Endothelial cell (in vitro differentiated cells): ENCODE measurements around the gene SHQ1. TPM values are rescaled to one million over a fixed set of nuclear protein-coding genes. Genes with fewer than 3 reads are reported as not detected.
"Not testable (repeated sequence)": the region's sequence is repeated elsewhere in the genome, so short reads cannot be mapped to it uniquely, and the experiment has no call there.

Experiments used
- DNase-seq: peaks from one replicate; pipeline ENCODE4 v3.0.0; 2021; ENCODE audit warnings: low spot score
- H3K27ac Mint-ChIP-seq: one replicate; pipeline ENCODE4 v1.8.0; 2021; ENCODE audit warnings: mixed read lengths, inconsistent platforms; ENCODE audit not compliant: unreplicated experiment
- H3K27me3 Mint-ChIP-seq: one replicate; pipeline ENCODE4 v1.8.0; 2021; ENCODE audit warnings: mild to moderate bottlenecking, moderate library complexity, mixed read lengths, inconsistent platforms; ENCODE audit not compliant: unreplicated experiment
- H3K36me3 Mint-ChIP-seq: one replicate; pipeline ENCODE4 v1.8.0; 2021; ENCODE audit warnings: mild to moderate bottlenecking, low read depth, mixed read lengths, inconsistent platforms; ENCODE audit not compliant: unreplicated experiment
- H3K4me1 Mint-ChIP-seq: one replicate; pipeline ENCODE4 v1.8.0; 2021; ENCODE audit warnings: mild to moderate bottlenecking, mixed read lengths, inconsistent platforms; ENCODE audit not compliant: unreplicated experiment
- H3K4me3 Mint-ChIP-seq: one replicate; pipeline ENCODE4 v1.8.0; 2021; ENCODE audit warnings: mild to moderate bottlenecking, mixed read lengths, inconsistent platforms; ENCODE audit not compliant: unreplicated experiment
- H3K9me3 Mint-ChIP-seq: one replicate; pipeline ENCODE4 v1.8.0; 2021; ENCODE audit warnings: mixed read lengths, inconsistent platforms; ENCODE audit not compliant: unreplicated experiment
- total RNA-seq: library from RNA; stranded (reverse); fragmentation: NEBNext Ultra II Directional; extraction: Animal tissue kit (Norgen Biotek cat#: 25700); gene quantifications from one replicate; pipeline ENCODE4 v1.2.1, GENCODE V29; 2021; ENCODE audit not compliant: unreplicated experiment
- TF ChIP-seq, protein P1 (sequence below): fragments of 200-600 bp; sonication (generic); IDR thresholded peaks from one replicate; pipeline ENCODE4 v1.5.0; 2021; ENCODE audit warnings: antibody characterized with exemption; ENCODE audit not compliant: unreplicated experiment

Gene SHQ1
- total RNA-seq, 1 donor from 2014 or later = 26.9 TPM

GRCh38 chr3:72738752-72739530, 109.3 kb downstream of the SHQ1 start:
- H3K4me1 Mint-ChIP-seq = peaks cover 39% of the 10 kb centered on the region
- H3K4me3 Mint-ChIP-seq = peak overlapping the region; percentile 66
- peaks cover 9% of the 10 kb centered on the region for H3K27me3 Mint-ChIP-seq
- TF ChIP-seq, protein P1, sequence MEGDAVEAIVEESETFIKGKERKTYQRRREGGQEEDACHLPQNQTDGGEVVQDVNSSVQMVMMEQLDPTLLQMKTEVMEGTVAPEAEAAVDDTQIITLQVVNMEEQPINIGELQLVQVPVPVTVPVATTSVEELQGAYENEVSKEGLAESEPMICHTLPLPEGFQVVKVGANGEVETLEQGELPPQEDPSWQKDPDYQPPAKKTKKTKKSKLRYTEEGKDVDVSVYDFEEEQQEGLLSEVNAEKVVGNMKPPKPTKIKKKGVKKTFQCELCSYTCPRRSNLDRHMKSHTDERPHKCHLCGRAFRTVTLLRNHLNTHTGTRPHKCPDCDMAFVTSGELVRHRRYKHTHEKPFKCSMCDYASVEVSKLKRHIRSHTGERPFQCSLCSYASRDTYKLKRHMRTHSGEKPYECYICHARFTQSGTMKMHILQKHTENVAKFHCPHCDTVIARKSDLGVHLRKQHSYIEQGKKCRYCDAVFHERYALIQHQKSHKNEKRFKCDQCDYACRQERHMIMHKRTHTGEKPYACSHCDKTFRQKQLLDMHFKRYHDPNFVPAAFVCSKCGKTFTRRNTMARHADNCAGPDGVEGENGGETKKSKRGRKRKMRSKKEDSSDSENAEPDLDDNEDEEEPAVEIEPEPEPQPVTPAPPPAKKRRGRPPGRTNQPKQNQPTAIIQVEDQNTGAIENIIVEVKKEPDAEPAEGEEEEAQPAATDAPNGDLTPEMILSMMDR = no peak
- DNase-seq = peak; percentile 43
- peaks cover 8% of the 10 kb centered on the region for H3K36me3 Mint-ChIP-seq
- peak overlapping the region; percentile 64 for H3K27ac Mint-ChIP-seq
- H3K9me3 Mint-ChIP-seq = no peaks in the 10 kb centered on the region

DNA sequence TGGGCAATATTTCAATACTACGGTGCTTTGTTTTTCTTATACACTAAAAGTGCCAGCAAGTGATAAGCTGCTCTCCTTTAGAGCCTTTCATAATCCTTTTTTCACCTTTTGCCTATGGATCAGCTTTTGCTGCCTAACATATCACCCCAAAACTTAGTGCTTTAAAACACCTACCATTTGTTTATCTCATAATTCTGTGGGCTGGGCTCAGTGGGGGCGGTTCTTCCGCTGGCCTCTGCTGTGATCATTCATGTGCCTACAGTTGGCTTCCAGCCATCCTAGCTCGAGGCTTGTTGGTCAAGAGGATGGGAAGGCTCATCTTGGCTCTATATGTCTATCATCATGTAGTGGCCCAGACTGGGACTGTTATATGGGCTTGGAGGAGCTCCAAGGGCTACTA, 113.2 kb downstream of the SHQ1 start:
- not testable (repeated sequence) for H3K36me3 Mint-ChIP-seq, DNase-seq, H3K9me3 Mint-ChIP-seq, H3K27me3 Mint-ChIP-seq, H3K27ac Mint-ChIP-seq, H3K4me3 Mint-ChIP-seq
- peaks cover 20% of the 10 kb centered on the region for H3K4me1 Mint-ChIP-seq

DNA sequence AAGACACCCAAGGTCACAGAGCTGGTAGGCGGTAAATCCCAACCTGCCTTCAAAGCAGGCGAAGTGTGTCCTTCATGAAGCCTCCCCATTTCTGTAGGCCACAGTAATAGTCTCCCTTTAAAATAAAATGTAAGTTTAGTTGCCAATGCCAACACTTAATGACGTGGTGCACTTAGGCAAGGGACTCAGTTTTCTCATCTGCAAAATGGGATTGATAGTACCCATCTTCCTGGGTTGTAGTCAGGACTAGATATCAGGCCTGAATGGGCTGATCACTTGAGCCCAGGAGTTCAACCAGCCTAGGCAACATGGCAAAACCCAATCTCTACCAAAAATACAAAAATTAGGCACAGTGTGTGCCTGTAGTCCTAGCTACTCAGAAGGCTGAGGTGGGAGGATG, 114.6 kb downstream of the SHQ1 start:
- peaks cover 4% of the 10 kb centered on the region for H3K27me3 Mint-ChIP-seq
- no peak overlapping the region for H3K27ac Mint-ChIP-seq
- H3K4me1 Mint-ChIP-seq = peaks cover 16% of the 10 kb centered on the region
- no peak for DNase-seq
- no peaks in the 10 kb centered on the region for H3K9me3 Mint-ChIP-seq
- peaks cover 5% of the 10 kb centered on the region for H3K36me3 Mint-ChIP-seq
- TF ChIP-seq, protein P1 = no peak
- H3K4me3 Mint-ChIP-seq = no peak overlapping the region

DNA sequence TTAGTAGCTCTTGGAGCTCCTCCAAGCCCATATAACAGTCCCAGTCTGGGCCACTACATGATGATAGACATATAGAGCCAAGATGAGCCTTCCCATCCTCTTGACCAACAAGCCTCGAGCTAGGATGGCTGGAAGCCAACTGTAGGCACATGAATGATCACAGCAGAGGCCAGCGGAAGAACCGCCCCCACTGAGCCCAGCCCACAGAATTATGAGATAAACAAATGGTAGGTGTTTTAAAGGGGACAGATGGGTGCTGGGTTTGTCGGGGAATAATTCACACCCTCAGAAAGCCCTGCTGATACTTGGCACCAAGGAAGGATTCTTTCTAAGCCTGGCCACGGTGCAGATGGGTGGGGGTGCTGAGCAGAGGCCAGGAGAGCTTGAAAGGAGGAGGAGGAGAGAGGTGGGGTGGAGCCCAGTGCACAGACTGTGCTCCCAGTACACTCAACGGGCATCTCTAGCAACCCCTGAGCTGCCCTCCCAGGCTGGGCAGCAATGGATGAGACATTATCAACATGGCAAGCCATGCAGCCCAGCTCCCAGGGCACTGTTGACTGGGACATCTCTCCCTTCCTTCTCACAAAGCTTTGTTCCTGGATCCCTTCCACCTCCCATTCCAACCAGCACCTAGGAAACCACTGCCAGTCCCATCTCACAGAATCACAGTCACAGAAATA, 115.4 kb downstream of the SHQ1 start:
- not testable (repeated sequence) for H3K36me3 Mint-ChIP-seq, DNase-seq, H3K9me3 Mint-ChIP-seq, H3K27me3 Mint-ChIP-seq, H3K4me3 Mint-ChIP-seq
- Mint-ChIP-seq H3K27ac (peak overlapping the region; percentile 15), H3K4me1 (peaks cover 19% of the 10 kb centered on the region)

DNA sequence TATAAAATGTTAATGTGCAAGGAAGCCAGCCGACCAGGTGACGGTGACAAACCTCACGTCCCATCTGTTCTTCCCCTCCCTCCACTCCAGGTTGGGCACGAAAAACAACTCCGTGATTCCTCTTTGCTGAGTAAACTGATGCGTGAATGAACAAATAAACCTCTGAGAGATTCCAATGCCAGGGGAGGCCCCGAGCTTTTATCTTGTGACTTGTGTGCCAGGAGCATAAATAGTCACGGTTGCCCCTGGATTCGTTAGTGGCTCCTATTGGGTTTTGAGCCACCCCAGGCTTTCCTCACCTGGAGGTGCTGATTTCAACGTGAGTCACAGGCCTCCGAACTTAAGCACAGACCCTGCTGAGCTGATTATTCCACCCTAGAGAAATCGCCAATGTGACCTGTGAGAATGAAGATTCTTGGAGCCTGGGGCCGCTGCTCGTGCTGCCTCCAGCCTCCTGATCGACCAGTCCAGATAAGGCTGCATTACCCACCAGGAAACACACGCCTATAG, 119.2 kb downstream of the SHQ1 start:
- DNase-seq = no peak
- H3K9me3 Mint-ChIP-seq = peaks cover 4% of the 10 kb centered on the region

More for the DNA sequence above, 119.2 kb downstream of the SHQ1 start:
- peaks cover 25% of the 10 kb centered on the region for H3K4me1 Mint-ChIP-seq
- H3K36me3 Mint-ChIP-seq = peaks cover 5% of the 10 kb centered on the region
- peaks cover 2% of the 10 kb centered on the region for H3K27me3 Mint-ChIP-seq
- H3K4me3 Mint-ChIP-seq = no peak overlapping the region
- TF ChIP-seq, protein P1 = no peak
- H3K27ac Mint-ChIP-seq = peak overlapping the region; percentile 67
